ENCODE measurements around the gene DAAM1. TPM values are rescaled to one million over a fixed set of nuclear protein-coding genes. Genes with fewer than 3 reads are reported as not detected.

Gene DAAM1
- total RNA-seq, 1 donor: 22.0 TPM

DNA sequence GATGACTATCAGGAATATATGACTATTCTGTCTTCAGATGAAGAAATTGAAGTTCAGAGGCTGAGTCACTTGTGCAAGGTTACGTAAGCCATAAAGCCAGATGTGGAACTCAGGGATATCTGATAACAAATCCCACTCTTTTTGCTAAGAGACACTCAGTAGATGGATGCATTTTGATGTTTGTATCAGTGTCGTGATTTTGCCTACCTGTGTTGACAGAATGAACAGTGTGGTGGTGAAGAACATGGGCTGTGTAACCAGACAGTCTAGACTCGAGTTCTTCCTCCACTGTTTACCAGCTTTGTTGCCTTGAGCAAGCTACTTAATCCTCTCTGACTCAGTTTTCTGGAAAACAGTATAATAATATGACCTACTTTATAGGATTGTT is 93.9 kb downstream of the DAAM1 start:
- no peak overlapping the region for H3K4me3 ChIP-seq (ENCODE audit: low read depth, low read length)
- DNase-seq (ENCODE audit: low read depth): peak; percentile 86
- TF ChIP-seq, protein P1, sequence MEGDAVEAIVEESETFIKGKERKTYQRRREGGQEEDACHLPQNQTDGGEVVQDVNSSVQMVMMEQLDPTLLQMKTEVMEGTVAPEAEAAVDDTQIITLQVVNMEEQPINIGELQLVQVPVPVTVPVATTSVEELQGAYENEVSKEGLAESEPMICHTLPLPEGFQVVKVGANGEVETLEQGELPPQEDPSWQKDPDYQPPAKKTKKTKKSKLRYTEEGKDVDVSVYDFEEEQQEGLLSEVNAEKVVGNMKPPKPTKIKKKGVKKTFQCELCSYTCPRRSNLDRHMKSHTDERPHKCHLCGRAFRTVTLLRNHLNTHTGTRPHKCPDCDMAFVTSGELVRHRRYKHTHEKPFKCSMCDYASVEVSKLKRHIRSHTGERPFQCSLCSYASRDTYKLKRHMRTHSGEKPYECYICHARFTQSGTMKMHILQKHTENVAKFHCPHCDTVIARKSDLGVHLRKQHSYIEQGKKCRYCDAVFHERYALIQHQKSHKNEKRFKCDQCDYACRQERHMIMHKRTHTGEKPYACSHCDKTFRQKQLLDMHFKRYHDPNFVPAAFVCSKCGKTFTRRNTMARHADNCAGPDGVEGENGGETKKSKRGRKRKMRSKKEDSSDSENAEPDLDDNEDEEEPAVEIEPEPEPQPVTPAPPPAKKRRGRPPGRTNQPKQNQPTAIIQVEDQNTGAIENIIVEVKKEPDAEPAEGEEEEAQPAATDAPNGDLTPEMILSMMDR (IDR thresholded peaks at IDR 0.05; ENCODE audit: insufficient read depth, low read depth, low read length): no peak

DNA sequence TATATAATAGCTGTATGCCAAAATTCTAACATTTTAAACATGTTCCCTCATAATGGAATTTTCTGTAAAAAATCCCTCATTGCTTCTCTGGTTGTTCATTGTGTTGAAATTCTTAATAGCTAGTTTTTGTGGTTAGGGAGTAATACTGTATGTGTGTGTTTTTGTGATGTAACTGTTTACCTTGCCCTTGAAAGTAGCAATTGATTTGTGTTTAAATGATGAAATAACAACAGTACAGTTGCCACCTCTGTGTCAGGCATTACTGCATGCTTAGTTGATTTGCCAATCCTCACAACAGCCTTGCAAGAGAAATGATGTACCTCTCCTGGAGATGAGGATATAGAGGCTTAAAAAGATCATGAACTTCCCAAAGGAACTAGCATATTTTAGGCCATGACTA is 94.9 kb downstream of the DAAM1 start:
- peak; percentile 75 for DNase-seq (ENCODE audit: low read depth)
- TF ChIP-seq, protein P1 (IDR thresholded peaks at IDR 0.05; ENCODE audit: insufficient read depth, low read depth, low read length): no peak
- H3K4me3 ChIP-seq (ENCODE audit: low read depth, low read length): no peak overlapping the region

DNA sequence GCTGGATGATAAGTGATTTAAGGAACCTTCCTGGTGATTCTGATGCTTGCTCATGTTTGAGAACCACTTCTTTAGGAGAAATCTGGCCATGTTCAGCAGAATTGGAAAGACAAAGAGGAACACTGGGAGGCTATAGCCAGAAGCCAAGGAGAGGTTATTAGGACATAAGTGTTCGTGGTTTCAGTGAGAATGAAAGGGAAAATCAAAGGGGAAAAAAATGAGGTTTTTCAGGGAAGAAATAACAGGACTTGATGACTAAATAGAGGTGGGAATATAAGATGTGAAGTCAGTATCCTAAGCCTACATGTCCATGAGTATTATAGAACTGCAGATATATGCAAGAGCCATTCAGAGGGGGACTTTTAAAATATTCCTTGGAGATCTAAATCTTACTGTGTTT is 95.6 kb downstream of the DAAM1 start:
- no peak for DNase-seq (ENCODE audit: low read depth)
- no peak overlapping the region for H3K4me3 ChIP-seq (ENCODE audit: low read depth, low read length)
- TF ChIP-seq, protein P1 (IDR thresholded peaks at IDR 0.05; ENCODE audit: insufficient read depth, low read depth, low read length): no peak

DNA sequence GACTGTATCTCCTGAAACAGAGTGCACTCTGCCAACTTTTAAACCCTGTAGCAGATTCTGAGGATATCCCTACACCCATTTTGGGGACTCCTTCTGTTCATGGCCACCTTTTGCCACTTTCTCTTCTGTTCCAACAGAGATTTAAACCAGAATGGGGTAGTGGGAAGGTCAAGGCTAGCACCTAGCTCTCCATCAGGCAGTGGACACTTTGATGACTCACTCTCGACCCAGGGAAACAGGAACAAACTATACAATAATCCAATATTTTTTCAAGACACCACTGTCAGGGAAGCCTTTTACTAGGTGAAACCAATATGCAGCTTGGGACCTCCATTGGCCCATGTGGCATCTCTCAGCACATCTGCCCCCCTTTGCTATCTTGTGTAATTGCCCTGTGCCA is 103.6 kb downstream of the DAAM1 start:
- TF ChIP-seq, protein P1 (IDR thresholded peaks at IDR 0.05; ENCODE audit: insufficient read depth, low read depth, low read length): no peak
- H3K4me3 ChIP-seq (ENCODE audit: low read depth, low read length): no peak overlapping the region
- no peak for DNase-seq (ENCODE audit: low read depth)

DNA sequence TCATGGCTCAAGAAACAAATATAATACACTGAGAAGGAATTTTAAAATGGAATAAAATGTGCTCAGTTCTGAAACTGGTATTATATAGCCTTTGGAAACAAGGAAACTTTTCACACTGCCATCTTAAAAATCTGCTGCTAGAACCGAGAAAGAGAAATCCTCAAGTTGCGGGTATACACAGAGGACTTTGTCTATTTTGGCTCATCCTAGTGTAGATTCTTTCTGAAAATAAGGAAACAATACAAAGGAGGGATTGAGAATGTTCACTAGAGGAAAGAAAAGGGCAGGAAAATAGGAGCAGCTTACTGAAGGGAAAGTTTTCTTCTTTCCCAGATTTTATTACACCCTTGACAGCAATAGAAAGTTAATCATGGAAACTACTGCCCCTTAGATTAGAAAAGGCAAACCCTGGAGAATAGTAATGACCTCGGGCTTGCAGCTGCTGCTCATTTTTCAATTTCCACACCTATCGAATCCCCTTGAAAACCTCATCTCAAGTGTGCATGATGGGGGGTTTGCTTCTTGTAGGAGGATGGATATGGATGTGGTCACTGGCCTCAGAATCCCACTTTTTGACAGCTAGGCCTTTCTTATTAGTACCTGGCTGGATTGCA is 104.6 kb downstream of the DAAM1 start:
- TF ChIP-seq, protein P1 (IDR thresholded peaks at IDR 0.05; ENCODE audit: insufficient read depth, low read depth, low read length): no peak
- DNase-seq (ENCODE audit: low read depth): no peak

DNA sequence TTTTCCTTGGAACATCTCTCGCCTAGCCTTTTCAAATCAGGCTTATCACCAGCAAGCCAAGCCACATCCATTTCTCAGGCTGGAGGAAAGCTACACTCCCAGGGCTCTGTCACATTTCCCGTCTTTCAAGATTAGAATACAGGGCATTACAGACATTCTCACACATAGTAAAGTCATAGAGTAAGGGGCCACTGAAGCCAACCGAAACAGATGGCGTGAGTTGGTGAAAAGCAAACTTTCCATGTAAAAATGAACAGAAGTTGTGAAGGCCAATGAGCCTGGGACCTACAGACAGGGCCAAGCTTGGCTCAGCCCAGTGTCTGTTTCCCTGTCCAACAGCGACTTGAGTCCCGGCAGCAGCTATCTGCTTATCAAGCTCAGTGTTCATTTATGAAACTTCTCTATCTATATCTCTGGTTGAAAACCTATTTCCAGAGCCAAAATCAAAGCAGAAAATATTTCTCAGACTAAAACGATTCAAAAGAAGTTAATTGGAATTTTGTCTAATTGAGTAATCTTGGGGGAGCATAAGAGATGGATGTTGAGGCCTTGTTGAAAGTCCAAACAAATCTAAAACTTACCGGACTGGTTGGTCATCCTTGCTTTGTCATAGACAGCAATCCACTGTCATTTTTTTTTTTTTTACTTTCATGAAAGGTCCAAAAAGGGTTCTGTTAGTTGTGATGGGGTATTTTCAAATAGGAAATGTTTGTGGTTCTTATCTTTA is 105.6 kb downstream of the DAAM1 start:
- TF ChIP-seq, protein P1 (IDR thresholded peaks at IDR 0.05; ENCODE audit: insufficient read depth, low read depth, low read length): no peak
- no peak overlapping the region for H3K4me3 ChIP-seq (ENCODE audit: low read depth, low read length)
- DNase-seq (ENCODE audit: low read depth): no peak

More for the DNA sequence above, 104.6 kb downstream of the DAAM1 start:
- H3K4me3 ChIP-seq (ENCODE audit: low read depth, low read length): no peak overlapping the region
